COR-L47 (cell line): ENCODE results near the gene CIPC.

Experiments
- DNase-seq: peaks from one replicate; lab custom pipeline; 2025; lab: John Stamatoyannopoulos, UW

Gene CIPC

DNA sequence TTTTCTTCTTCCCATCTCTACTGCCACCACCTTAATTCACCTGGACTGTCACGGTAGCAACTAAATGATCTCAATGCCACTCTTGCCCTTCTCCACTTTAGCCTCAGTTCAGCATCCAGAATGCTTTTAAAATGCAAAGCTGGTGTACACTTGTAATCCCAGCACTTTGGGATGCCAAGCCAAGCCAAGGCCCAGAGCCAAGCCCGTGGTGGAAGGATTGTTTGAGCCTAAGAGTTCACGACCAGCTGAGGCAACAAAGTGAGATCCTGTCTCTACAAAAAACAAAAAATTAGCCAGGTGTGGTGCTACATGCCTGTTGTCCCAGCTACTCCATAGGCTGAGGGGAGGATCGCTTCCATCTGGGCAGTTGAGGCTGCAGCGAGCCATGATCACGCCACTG lies 5.9 kb downstream of the CIPC start:
- no peak for DNase-seq

DNA sequence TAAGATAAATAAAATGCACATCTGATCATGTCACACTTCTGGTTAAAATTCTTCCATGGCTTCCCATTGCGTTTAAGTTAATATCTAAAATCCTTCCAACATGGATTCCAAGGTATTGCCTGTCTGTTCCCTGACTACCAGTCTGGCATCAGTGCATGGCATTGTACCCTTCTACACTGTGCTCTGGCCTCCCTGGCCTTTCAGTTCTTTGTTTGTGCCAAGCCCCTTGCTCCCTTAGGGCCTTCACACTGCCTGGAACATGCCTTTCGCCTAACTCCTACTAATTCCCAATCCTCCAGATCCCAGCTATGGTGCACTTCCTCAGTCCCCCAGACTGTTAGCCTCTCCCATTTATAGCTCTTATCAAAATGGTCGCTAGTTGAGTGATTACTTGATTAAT lies 6.3 kb downstream of the CIPC start:
- no peak for DNase-seq

DNA sequence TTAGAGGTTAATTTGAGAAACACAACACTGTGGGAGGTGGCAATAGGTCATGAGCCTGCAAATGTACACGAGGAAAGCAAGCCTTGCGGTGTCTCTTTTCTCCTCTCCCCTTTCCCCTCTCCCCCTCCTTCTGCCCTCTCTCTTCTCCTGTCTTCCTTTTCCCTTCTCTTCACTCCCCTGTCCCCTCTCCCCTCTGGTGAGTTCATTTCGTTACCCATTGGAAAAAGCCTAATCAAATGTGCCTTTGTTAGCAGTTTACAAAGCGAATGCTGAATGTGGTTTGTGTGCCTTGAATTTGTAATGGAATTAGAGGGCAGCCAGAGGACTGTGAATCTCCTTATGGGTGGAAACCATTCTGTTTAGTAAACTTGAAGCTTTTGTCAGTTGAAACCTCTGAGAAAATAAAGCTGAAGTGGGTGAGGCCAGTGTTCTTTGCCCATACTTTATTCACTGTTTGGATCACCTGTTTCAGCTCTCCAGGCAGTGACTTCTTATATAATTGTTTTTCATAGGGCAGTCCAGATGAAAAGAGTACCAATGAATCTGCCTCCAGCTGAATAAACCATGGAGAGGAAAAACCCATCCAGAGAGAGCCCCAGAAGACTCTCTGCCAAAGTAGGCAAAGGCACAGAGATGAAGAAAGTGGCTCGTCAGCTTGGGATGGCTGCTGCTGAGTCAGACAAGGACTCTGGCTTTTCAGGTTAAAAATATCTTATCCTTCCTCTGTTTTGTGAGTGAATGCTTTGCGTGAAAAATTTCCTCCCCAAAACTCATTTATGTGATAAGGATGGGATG lies 7.3 kb downstream of the CIPC start:
- no peak for DNase-seq

GRCh38 chr14:77106666-77107065 lies 8.6 kb downstream of the CIPC start:
- no peak for DNase-seq

- DNase-seq = no peak
Measured at GRCh38 chr14:77107228-77107627, 9.2 kb downstream of the CIPC start.

- DNase-seq = no peak
Measured at GRCh38 chr14:77108753-77109152, 10.7 kb downstream of the CIPC start.

DNA sequence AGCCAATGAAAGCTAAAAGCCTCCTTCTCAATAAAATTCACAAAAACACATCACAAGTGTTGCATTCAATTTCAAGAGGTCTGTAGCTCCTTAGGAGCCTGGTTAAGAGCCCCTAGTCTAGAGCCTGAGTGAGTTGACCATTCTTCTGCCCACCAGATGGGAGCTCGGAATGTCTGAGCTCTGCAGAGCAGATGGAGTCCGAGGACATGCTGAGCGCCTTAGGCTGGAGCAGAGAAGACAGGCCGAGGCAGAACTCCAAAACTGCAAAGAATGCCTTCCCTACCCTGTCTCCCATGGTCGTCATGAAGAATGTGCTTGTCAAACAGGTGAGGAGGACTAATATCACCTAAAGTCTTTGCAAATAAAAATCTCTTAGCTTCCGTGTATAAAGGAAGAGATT lies 11.6 kb downstream of the CIPC start:
- no peak for DNase-seq

DNA sequence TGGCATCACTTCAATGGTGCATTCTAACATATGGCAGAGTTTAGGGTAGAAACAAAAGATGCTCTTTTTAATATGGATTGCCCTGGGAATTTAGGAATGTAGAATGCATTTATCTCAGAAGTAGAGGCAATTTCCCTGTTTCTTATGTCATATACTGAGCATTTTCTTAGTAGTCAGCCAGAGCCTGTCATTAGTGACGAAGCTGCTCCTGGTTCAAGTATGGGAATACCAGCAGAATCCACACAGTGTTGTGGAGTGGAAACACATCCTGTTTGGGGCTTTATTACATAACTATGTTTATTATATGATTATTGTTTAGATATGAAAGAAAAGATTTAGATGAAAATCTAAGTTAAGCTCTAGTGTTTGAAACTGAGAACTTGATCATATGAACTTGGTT lies 12.2 kb downstream of the CIPC start:
- DNase-seq = no peak

DNA sequence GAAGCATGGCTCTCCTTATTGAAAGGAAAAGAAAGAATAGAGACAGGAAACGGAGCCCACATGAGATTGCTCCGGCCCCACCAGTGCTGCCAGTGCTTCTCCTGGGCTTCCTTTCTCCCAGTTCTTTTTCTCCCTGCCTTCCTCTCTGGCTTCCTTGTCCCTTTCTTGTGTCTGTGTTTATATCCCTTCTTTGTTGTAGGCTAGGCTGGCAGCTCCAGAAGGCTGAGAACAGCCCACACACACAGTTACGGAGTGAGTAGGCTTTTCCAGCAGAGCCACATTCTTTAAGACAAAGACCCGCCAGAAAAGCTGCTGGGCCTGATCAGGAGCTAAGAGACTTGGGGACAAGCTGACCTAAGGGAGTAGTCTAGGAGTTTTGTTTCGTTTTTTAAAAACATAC lies 13.0 kb downstream of the CIPC start:
- no peak for DNase-seq

DNA sequence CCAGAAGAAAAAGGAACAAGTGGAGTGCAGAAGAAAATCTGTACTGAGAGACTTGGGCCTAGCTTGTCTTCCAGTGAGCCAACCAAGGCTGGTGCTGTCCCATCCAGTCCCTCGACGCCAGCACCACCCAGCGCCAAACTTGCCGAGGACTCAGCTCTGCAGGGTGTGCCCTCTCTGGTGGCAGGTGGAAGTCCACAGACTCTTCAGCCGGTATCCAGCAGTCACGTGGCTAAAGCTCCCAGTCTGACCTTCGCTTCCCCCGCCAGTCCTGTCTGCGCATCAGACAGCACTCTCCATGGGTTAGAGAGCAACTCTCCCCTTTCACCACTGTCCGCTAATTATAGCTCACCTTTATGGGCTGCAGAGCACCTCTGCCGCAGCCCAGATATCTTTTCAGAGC lies 15.6 kb downstream of the CIPC start:
- DNase-seq = no peak

GRCh38 chr14:77114609-77115008 lies 16.6 kb downstream of the CIPC start:
- DNase-seq = no peak

- no peak for DNase-seq
Measured at GRCh38 chr14:77116172-77116817, 18.2 kb downstream of the CIPC start.

DNA sequence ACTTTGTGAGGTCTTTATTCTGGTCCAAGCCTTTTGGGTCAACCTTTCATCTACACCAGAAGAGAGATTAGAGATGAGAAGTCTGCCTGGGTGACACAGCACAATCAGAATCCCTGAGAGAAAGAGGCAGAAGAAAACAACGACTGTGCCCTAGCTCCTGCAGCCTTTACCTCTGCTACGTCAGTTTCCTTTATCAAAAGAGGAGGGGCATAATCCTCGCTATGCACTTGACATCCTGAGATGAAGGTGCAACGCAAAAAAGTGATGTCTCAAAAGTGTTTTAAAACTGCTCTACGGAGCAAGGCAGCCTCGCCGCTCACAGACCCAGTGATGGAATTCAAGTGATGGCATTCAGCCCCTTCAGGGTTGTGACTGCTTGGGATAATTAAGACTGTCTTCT lies 21.8 kb downstream of the CIPC start:
- no peak for DNase-seq

GRCh38 chr14:77120771-77121743 lies 23.0 kb downstream of the CIPC start:
- DNase-seq = no peak

DNA sequence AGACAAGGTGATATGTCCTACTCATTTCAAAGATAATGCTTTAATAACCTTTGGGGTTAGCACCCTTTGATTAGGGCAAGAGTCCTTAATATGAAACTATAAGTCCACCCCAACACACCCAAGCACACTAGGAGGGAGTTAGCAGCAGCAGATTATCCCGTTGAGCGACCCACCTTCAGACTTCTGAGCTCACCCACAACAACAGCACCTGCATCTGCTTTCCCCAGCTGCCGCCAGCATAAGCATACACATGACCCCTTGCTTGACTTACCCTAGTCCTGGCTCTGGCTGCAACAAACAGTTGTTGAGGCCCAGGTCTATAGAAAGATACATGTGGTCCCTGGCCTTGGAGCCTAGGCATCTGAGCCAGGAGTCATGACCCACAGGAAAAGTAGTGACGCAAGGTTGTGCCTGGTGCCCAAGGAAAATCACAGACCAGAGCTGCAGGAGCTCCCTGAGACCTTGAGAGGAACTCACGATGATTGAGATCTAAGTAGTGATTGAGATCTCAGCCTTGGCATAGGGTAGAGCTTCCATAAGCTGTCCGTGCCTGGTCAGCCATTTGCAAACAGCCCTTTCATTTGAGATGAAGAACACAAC lies 24.6 kb downstream of the CIPC start:
- DNase-seq = no peak

- DNase-seq = peak; percentile 93
Measured at GRCh38 chr14:77123381-77124325, 25.6 kb downstream of the CIPC start.

GRCh38 chr14:77124345-77125280 lies 26.6 kb downstream of the CIPC start:
- DNase-seq = peak; percentile 23

- no peak for DNase-seq
Measured at GRCh38 chr14:77125281-77125801, 27.3 kb downstream of the CIPC start.

DNA sequence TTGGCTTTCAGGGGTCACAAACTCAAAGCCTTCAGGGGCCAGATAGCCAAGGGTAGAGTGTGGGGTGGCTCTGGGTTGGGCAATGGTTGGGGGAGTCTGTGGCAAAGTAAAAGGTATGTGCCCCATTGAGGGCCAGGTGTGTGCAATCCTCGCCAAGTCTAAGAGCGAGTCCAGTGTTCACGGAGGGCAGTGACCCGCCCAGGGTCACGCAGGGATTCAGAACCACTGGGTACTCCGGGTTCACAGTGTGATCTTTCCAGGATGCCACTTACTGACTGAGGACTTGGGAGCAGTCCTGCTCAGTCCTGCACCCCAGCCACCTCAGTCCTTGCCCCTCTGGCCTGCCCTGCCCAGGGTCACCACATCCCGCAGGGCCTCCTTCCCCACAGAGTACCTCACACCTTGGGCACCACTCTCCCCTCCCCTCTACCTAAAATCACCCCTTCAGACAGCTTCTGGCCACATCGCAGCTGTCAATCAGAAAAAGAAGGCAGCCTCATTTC lies 27.8 kb downstream of the CIPC start:
- DNase-seq = no peak
